ENCODE results near the gene TGFB1.

DNA sequence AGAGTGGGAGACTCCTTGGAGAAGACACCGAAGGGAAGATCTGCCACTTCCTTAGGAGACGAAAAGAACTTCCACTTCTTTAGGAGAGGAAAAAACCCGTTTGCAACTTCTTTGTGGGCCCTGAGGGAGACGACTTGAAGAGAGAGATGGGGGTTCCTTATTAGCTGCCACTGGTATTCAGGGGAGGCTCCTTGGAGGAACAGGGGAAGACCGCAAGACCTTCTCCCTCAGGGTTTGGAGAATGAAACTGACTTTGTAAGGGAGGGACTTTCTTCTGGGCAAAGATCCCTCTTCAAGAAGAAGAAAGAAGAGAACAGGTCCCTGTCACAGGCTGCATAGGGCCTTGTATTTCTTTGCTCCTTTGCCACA lies 44.3 kb upstream of the TGFB1 start:
- no peak for TF ChIP-seq GATA2 (IDR thresholded peaks at IDR 0.05; ENCODE audit: low read depth, low read length)
- TF ChIP-seq GATA3 (IDR thresholded peaks at IDR 0.05; ENCODE audit: low read depth, low read length): no peak

Measured in SH-SY5Y (cell line).